Activated naive CD4-positive, alpha-beta T cell treated with Interleukin-2 at 50 U/mL for 16 hours (primary cell): ENCODE data around the gene MNT.

Source experiments
- DNase-seq: peaks from one replicate; pipeline ENCODE4 v3.0.0-alpha.2; 2020

The MNT gene

GRCh38 chr17:2361010-2361760 lies 39.7 kb downstream of the MNT start:
- no peak for DNase-seq

DNA sequence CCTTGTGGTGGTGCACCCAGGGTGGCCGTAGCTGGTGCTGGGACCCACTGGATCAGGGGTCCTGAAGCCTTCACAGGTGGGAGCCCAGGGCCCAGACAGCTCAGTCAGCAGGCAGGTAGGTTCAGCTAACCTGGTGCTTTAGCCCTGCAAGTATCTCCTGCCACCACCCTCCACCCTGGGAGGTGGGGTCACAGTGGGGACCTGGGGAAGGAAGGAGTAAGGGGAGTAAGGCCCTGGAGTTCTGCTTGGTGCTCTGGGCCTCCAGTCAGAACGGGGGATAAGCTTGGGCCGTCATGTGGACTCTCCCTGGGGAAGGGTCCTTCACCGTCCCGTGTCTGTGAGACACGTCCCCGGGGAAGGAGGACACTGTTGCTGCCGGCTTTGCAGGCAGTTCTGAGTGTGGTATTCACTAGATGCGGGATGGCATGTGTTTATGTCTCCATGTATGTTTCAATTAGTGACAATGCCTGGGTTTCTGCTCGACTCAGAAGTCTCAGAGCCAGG lies 42.9 kb downstream of the MNT start:
- no peak for DNase-seq

DNA sequence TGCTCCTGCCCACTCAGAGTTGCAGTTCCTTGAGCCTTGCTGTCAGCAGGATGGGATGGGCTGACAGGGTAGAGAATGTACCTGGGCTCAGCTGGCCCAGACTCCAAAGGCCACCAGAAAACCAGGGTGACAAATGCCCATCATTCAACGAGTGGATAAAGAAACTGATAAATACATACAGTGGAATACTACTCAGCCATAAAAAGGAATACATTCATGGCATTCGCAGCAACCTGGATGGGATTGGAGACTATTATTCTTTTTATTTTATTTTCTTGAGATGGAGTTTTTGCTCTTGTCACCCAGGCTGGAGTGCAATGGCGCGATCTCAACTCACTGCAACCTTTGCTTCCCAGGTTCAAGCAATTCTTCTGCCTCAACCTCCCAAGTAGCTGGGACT lies 43.6 kb downstream of the MNT start:
- DNase-seq, result no peak

DNA sequence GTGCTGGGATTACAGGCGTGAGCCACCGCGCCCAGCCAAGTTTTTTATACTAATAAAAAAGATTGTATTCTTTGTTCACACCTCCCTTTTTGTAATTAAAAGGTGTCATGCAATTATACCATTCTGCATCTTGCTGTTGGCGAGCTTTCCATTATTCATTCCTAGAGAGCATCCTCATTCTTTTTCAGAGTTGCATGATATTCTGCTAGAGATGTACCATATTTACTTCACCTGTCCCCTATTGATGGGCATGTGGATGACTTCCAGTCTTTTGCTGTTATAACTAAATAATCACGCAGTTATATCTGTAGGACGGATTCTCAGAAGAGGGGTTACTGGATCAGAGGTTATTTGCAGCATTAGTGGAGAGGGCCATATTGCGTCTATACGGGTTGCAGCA lies 46.5 kb downstream of the MNT start:
- DNase-seq, result no peak

GRCh38 chr17:2351269-2351668 lies 49.6 kb downstream of the MNT start:
- no peak for DNase-seq

DNA sequence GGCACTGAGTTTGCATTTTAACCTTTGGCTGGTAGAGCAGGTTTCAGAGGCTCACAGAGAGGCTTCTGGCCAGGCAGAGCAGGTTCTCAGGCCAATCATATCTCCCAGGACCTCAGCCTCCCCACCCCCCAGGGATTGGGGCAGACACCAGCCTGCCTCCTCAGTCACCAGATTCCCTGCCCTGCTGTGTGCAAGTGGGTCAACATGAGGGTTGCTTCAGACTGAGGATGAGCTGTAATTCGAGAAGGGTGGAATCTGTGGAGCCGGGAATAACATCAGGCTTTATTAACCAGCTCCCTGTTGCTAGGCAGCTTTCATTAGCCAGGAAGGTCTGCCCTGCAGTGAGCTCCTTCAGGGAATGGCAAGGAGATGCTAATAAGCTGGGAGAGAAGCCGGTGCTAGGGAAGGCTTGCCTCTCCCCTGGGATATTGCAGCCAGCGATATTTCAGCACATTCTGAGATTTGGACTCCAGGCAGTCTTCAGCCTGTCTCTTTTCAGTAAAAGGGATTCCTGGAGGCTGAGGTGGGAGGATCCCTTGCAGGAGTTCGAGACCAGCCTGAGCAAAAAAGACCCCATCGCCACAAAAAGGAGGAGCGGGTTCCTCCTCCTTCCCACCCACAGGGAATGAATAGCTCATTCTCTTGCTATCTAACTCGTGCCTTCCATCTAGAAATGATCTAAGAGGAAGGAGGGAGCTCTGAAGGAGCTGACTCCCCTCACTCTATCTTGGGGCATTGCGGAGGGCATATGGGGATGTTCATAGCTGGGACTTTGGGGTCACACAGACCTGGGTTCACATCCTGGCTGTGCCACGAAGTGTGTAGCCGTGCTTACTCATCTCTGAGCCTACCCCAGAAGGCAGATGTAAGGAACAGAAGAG lies 52.8 kb downstream of the MNT start:
- DNase-seq, result no peak

- DNase-seq, result no peak
Observed at GRCh38 chr17:2346475-2346874, 54.4 kb downstream of the MNT start.

DNA sequence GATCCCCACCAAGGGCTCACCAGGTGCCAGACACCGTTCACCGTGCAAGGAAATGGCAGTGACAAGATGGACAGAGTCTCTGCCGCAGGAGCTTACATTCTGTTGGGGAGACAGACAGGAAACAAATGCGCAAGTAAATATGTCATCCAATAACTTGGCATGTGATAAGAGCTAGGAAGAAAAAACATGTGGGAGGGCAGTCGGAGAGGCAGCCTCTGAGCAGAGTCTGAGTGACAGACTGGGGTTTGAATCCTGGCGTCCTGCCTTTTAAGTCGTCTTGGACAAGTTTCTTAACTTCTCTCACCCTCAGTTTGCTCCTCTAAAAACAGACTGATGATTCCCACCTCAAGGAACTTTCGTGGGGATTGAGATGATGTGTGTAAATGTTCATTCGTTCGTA lies 56.3 kb downstream of the MNT start:
- no peak for DNase-seq

- DNase-seq, result peak; percentile 42
Observed at GRCh38 chr17:2343421-2343820, 57.4 kb downstream of the MNT start.

- DNase-seq, result no peak
Observed at GRCh38 chr17:2338315-2338657, 62.6 kb downstream of the MNT start.

DNA sequence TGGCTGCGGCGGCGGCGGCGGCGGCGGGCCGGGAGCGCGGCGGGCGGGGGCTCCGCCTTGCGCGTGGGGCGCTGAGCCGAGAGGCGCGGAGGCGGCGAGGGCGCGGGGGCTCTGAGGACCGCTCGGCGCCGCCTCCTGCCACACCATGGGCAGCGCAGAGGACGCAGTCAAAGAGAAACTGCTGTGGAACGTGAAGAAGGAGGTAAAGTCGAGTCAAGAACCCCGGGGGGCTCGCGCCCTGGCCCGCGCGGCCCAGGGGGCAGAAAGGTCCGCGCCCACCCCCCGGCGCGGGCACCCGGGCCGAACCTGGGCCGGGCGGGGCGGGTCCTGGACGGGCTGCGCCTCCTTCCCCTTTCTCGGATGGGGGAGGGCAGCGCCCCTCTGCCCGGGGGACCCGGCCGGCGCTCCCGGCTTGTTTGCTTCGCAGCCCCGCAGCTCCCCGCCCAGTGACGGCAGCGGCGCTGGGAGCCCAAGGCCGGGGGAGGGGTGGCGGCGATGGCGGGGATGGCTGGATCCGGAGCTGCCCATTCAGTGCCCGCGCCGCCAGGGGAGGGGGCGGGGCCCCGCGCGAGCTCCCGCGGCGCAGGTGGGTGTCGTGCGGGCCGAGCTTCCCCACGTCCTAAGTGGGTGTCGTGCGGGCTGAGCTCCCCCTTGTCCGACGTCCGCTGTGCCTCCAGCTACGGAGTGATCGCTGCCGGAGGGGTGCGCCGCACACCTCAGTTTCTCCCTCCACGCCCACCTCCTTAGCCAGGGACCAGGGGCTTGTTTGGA lies 63.1 kb downstream of the MNT start:
- DNase-seq, result peak; percentile 60

DNA sequence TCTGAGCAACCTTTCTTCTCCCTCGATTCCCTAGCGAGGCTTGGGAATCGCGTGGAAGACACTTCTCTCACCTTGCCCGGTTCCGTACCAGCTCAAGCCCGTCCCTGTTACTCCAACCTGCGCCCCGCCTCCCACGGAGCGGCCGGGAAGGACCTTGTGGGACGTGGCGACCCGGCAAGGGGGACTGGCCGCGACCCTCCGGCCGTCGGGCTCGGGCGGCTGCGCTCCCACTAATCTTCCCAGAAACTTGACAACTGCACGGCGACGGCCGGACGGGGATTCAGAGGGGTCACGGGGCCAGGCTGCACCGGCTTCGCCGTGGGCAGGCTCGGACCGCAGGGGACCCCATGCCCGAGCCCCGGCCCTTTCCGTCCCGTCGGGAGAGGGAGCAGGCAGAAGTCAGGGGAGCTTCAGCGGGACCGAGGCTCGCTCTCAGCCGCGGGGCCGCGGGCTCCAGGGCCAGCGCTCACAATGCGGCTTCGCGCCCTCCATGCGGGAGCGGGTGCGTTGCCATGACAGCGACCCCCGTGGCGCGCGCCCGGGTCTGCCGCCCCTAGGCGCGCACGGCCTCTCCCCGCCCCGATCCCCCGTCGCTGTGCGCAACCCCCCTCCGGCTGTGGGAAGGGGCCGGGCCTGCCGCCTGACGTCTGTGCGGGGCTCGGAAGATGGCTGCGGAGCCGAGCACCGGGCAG lies 63.9 kb downstream of the MNT start, which contains the start of gene SGSM2:
Gene SGSM2, plus strand, starts transcription at position 650 of the 692 bp plus-strand sequence. CDS start 188 bp downstream, outside the sequence.
- peak; percentile 74 for DNase-seq

- peak; percentile 92 for DNase-seq
Observed at GRCh38 chr17:2336215-2336851, 64.5 kb downstream of the MNT start, which contains the start of gene TSR1. Gene TSR1, minus strand, starts transcription at chr17:2336457. Its CDS starts 30 bp downstream, at chr17:2336427.

DNA sequence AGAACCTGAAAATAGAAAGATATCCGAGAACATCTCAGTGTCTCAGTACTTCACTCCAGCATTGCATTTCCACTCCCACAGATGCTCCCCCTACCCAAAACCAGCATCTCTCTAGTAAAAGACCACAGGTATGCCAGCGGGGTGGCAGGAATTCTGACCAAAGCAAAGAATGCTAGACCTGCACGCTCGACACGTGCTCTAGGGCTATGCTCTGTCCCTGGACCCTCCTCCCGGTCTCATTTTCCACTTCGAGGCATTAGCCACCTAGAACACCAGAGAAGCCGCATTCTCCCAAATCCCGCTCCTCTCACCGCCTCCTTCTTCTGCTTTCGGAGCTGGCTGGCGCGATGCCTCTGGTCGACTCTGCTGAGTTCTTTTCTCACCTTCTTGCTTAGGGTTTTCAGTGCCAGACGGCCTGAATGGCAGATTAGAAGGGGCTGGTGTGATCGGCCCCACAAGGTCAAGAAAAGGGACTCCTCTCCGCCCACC lies 65.1 kb downstream of the MNT start:
- DNase-seq, result no peak
